ENCODE measurements around the gene CYTH1.
A peak's percentile ranks its signal among the peaks of the same experiment; 100 is the strongest.
"Not testable (repeated sequence)": the region's sequence is repeated elsewhere in the genome, so short reads cannot be mapped to it uniquely, and the experiment has no call there.

The CYTH1 gene

DNA sequence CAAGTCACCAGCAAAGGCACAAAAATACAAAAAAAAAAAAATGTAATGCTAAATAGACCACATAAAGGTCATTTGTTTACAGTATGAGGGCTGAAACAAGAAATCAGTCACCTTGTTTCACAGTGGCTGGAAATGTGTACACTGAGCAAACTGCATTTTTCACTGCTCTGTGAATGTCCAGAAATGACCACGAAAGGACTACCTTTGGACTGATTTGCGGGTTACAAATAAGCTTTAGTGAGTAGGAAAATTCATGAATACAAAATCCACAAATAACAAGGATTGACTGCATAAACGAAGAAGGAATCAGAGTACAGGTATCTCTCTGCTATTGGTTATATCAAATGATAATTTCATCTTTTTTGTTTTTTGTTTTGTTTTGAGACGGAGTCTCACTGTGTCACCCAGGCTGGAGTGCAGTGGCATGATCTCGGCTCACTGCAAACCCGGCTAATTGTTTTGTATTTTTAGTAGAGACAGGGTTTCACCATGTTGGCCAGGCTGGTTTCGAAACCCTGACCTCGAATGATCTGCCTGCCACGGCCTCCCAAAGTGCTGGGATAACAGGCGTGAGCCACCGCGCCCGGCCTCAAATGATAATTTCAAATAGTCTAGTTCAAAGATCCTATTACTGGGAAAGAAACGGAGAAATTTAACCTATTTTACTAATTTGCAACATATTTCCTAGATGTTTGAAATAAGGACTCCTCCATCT lies 30.5 kb downstream of the CYTH1 start:
- peaks cover 24% of the 10 kb centered on the region for H3K4me1 ChIP-seq (ENCODE audit: insufficient read depth, low read length)
- H3K4me2 ChIP-seq (ENCODE audit: insufficient read depth, low read length): no peak overlapping the region
- DNase-seq (no peak), ATAC-seq (ENCODE audit: insufficient read depth, low read depth) (no peak)
- H3K27ac ChIP-seq (ENCODE audit: low read length): no peak overlapping the region
- no peaks in the 10 kb centered on the region for H3K9me3 ChIP-seq (ENCODE audit: insufficient read depth, low read length, severe bottlenecking)
- H4K20me1 ChIP-seq (ENCODE audit: insufficient read depth, low read length): peaks cover 34% of the 10 kb centered on the region
- no peak for TF ChIP-seq EZH2 (IDR thresholded peaks at IDR 0.05; ENCODE audit: borderline replicate concordance, low read depth, low read length, severe bottlenecking)
- TF ChIP-seq, protein P1, sequence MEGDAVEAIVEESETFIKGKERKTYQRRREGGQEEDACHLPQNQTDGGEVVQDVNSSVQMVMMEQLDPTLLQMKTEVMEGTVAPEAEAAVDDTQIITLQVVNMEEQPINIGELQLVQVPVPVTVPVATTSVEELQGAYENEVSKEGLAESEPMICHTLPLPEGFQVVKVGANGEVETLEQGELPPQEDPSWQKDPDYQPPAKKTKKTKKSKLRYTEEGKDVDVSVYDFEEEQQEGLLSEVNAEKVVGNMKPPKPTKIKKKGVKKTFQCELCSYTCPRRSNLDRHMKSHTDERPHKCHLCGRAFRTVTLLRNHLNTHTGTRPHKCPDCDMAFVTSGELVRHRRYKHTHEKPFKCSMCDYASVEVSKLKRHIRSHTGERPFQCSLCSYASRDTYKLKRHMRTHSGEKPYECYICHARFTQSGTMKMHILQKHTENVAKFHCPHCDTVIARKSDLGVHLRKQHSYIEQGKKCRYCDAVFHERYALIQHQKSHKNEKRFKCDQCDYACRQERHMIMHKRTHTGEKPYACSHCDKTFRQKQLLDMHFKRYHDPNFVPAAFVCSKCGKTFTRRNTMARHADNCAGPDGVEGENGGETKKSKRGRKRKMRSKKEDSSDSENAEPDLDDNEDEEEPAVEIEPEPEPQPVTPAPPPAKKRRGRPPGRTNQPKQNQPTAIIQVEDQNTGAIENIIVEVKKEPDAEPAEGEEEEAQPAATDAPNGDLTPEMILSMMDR (IDR thresholded peaks at IDR 0.05; ENCODE audit: borderline replicate concordance, extremely low read depth, low read length, poor library complexity, severe bottlenecking): no peak
- H2AFZ ChIP-seq (ENCODE audit: low read depth, low read length): no peak overlapping the region
- no peak overlapping the region for H3K4me3 ChIP-seq (ENCODE audit: low read depth in 1 of 2, low read length in 2 of 2)
- no peaks in the 10 kb centered on the region for H3K27me3 ChIP-seq (ENCODE audit: insufficient read depth, low read length, poor library complexity)
- H3K79me2 ChIP-seq (ENCODE audit: insufficient read depth, low read length): peaks cover 31% of the 10 kb centered on the region
- no peak overlapping the region for H3K9ac ChIP-seq (ENCODE audit: low read depth, low read length)
- no peaks in the 10 kb centered on the region for H3K36me3 ChIP-seq (ENCODE audit: insufficient read depth, low read length)

DNA sequence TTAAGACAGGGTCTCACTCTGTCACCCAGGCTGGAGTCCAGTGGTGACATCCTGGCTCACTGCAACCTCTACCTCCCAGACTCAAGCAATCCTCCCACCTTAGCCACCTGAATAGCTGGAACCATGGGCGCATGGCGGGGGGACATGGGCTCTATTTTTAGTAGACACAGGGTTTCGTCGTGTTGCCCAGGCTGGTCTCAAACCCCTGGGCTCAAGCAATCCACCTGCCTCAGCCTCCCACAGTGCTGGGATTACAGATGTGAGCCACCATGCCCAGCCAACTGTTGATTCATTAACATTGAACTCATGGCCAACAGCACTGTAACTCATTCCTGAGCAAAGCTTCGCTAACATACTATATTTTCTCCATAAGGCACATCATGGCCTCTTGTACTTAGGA lies 31.1 kb downstream of the CYTH1 start:
- H3K79me2 ChIP-seq (ENCODE audit: insufficient read depth, low read length): peaks cover 32% of the 10 kb centered on the region
- H3K27ac ChIP-seq (ENCODE audit: low read length): not testable (repeated sequence)

DNA sequence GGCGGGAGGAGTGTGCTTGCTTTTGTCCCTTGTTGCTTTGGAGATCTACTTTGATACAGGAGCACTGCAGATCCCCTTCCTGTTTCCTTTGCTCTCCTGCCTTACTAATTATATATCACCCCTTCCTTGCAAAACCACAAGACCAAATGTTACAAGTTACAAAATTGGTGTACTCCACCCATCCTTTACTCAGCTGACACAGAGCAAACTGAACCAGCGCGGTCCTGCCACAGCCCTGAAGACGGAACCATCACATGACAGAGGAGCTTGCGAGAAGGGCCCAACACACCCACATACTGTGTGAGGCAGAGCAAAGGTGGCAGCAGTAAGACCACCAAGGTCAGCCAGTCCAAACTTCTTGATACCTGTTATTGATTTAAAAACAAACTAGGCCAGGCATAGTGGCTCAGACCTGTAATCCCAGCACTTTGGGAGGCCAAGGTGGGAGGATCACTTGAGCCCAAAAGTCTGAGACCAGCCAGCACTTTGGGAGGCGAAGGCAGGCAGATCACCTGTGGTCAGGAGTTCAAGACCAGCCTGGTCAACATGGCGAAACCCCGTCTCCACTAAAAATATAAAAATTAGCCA lies 33.2 kb downstream of the CYTH1 start:
- Histone ChIP-seq H3K9me3 (ENCODE audit: insufficient read depth, low read length, severe bottlenecking) (no peaks in the 10 kb centered on the region), H3K9ac (ENCODE audit: low read depth, low read length) (no peak overlapping the region; the same call in 1 of the 2 replicates), H3K4me2 (ENCODE audit: insufficient read depth, low read length) (peak overlapping the region; percentile 52), H3K36me3 (ENCODE audit: insufficient read depth, low read length) (no peaks in the 10 kb centered on the region), H3K79me2 (ENCODE audit: insufficient read depth, low read length) (peaks cover 33% of the 10 kb centered on the region), H3K4me1 (ENCODE audit: insufficient read depth, low read length) (peaks cover 24% of the 10 kb centered on the region), H3K27ac (ENCODE audit: low read length) (peak overlapping the region; percentile 68), H3K4me3 (ENCODE audit: low read depth in 1 of 2, low read length in 2 of 2) (peak overlapping the region in 1 of 2 experiments; percentile 19; a peak in 1 of 4 replicates), H2AFZ (ENCODE audit: low read depth, low read length) (no peak overlapping the region), H3K27me3 (ENCODE audit: insufficient read depth, low read length, poor library complexity) (no peaks in the 10 kb centered on the region), H4K20me1 (ENCODE audit: insufficient read depth, low read length) (peaks cover 42% of the 10 kb centered on the region)
- DNase-seq (peak; percentile 75), ATAC-seq (ENCODE audit: insufficient read depth, low read depth) (peak; percentile 97)
- TF ChIP-seq EZH2 (IDR thresholded peaks at IDR 0.05; ENCODE audit: borderline replicate concordance, low read depth, low read length, severe bottlenecking): no peak
- TF ChIP-seq, protein P1 (IDR thresholded peaks at IDR 0.05; ENCODE audit: borderline replicate concordance, extremely low read depth, low read length, poor library complexity, severe bottlenecking): no peak

More for the DNA sequence above, 31.1 kb downstream of the CYTH1 start:
- H2AFZ ChIP-seq (ENCODE audit: low read depth, low read length); ATAC-seq (ENCODE audit: insufficient read depth, low read depth); H3K4me2 ChIP-seq (ENCODE audit: insufficient read depth, low read length); H3K9me3 ChIP-seq (ENCODE audit: insufficient read depth, low read length, severe bottlenecking); H3K36me3 ChIP-seq (ENCODE audit: insufficient read depth, low read length); H3K9ac ChIP-seq (ENCODE audit: low read depth, low read length); DNase-seq; H3K27me3 ChIP-seq (ENCODE audit: insufficient read depth, low read length, poor library complexity); H3K4me3 ChIP-seq (ENCODE audit: low read depth in 1 of 2, low read length in 2 of 2): not testable (repeated sequence)
- Histone ChIP-seq H4K20me1 (ENCODE audit: insufficient read depth, low read length) (peaks cover 36% of the 10 kb centered on the region), H3K4me1 (ENCODE audit: insufficient read depth, low read length) (peaks cover 24% of the 10 kb centered on the region)

DNA sequence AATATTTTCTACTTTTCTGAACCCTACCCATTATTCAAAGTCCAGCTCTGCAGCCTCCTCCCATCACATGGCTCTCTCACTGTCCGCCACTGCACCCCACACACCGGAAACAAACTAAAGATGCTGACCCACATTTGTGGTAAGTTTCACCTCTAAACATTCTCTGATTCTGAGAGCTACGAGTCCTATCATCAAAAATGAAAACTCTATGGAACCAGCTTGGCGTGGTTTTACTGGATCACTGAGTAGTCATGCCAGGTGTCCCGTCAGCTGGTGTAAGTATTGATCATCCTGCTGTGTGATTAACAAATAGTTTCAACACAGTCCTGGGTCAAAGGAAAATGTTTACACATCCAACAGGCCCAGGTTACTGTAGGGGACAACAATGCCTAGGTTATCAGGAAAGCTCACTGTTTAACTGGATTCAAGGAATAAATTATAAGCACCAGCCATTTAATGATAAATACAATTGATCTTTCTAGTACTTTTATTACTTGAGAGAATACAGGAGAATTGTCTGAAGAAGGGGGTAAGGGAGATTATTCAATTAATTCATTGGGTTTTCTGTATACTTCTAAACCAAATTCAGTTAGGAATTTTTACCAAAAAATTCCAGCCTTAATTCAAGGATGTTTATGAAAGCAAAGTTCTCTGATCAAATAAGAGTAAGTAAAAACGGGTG lies 33.9 kb downstream of the CYTH1 start:
- no peak overlapping the region for H3K9ac ChIP-seq (ENCODE audit: low read depth, low read length)
- no peaks in the 10 kb centered on the region for H3K36me3 ChIP-seq (ENCODE audit: insufficient read depth, low read length)
- peak overlapping the region; percentile 52 for H3K4me2 ChIP-seq (ENCODE audit: insufficient read depth, low read length)
- H3K79me2 ChIP-seq (ENCODE audit: insufficient read depth, low read length): peaks cover 34% of the 10 kb centered on the region
- peaks cover 41% of the 10 kb centered on the region for H4K20me1 ChIP-seq (ENCODE audit: insufficient read depth, low read length)
- ATAC-seq (ENCODE audit: insufficient read depth, low read depth): no peak
- H3K27ac ChIP-seq (ENCODE audit: low read length): peak overlapping the region; percentile 28; the same call in 1 of the 2 replicates
- DNase-seq: no peak
- TF ChIP-seq, protein P1 (IDR thresholded peaks at IDR 0.05; ENCODE audit: borderline replicate concordance, extremely low read depth, low read length, poor library complexity, severe bottlenecking): no peak
- no peak for TF ChIP-seq EZH2 (IDR thresholded peaks at IDR 0.05; ENCODE audit: borderline replicate concordance, low read depth, low read length, severe bottlenecking)
- no peaks in the 10 kb centered on the region for H3K9me3 ChIP-seq (ENCODE audit: insufficient read depth, low read length, severe bottlenecking)
- no peak overlapping the region for H3K4me3 ChIP-seq (ENCODE audit: low read depth in 1 of 2, low read length in 2 of 2)
- no peaks in the 10 kb centered on the region for H3K27me3 ChIP-seq (ENCODE audit: insufficient read depth, low read length, poor library complexity)
- H2AFZ ChIP-seq (ENCODE audit: low read depth, low read length): no peak overlapping the region
- peaks cover 24% of the 10 kb centered on the region for H3K4me1 ChIP-seq (ENCODE audit: insufficient read depth, low read length)

Data from DND-41 (cell line).